ENCODE data around the gene NFU1.
"Not testable (repeated sequence)": the region's sequence is repeated elsewhere in the genome, so short reads cannot be mapped to it uniquely, and the experiment has no call there.

NFU1 gene

DNA sequence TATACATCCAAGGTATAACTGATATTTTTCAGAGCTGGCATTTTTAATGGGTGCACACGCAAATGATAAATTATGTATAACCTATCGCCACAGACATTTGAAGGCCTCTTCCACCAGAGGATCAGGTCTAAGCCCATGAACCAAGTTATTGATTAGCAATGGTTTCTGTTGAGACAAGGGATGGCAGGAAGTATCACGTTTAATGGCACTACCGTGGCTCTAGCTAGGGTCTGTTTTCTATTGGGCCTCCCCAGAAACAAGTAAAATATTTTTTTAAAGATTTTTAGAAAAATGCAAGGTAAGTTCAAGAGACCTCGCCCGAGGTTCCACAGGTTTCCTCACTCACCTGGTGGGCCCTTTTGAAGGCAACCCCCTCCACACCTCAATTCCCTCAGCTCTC lies 50.9 kb downstream of the NFU1 start:
- DNase-seq = no peak

DNA sequence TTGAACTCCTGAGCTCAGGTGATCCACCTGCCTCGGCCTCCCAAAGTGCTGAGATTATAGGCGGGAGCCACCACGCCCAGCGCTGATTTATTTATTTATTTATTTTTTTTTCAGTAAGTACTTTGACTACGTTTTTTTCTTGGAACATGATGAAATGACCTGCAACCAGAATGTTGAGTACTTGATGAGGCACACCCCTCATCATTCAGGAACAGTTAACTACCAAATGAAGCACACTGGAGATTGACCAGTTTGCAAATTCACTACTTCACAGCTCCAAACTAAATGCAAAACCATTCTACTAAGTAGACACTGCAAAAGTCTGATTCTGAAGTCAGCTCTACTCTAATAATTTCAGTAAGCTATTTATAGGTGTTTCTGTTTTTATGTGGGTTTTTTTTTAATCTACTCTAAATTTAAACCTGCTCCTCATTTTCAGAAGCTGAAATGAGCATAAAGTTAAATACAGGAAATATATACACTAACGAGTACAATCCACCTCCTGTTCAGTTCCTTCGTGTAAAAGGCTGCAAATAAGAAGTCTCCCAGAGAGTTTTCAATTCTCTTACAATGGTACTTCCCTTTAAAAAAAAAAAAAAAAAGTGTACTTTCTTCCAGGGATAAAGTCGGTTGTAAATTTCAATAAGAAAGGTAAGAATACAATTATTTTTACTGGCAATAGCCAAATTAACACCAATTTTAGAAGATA lies 51.6 kb downstream of the NFU1 start:
- DNase-seq = no peak

DNA sequence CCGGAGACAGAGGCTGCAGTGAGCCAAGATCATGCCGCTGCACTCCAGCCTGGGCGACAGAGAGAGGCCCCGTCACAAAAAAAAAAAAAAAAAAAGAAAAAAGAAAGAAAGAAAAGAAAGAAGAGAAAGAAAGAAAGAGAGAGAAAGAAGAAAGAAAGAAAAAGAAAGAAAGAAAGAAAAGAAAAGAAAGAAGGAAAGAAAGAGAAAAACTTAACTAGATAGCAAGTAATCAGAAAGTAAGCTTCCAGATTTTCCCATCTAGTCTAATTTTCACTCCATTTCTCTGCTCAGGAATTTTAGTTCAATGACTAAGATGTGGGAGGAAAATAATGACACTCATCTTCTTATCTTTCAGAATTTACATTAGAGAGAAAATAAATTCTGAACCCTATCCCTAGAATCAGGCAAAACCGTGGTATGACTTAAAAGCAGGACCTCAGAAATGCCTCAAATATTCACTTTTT lies 52.6 kb downstream of the NFU1 start:
- no peak for DNase-seq

DNA sequence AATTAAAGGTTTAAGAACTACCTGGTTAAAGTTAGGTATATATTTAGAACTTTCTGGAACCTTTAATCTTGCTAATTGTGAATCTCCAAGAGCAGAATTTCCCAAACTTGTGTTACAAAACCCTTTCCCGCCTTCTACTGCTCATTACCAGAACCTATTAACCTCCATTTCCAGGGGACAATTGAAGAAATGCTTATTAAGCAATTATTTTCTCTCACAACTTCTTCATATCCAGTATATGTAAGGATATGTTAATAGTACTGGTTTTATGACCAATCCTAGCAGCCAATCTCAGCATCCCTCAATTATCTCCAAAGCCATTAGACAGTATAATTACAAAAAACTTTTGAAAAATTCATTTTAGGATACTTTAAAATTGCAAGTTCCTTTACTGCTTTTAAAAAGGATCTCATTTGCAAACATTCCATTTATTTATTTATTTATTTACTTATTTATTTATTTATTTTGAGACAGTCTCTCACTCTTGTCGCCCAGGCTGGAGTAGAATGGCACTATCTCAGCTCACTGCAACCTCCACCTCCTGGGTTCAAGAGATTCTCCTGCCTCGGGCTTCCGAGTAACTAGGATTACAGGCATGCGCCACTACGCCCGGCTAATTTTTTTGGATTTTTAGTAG lies 53.9 kb downstream of the NFU1 start:
- DNase-seq = no peak

DNA sequence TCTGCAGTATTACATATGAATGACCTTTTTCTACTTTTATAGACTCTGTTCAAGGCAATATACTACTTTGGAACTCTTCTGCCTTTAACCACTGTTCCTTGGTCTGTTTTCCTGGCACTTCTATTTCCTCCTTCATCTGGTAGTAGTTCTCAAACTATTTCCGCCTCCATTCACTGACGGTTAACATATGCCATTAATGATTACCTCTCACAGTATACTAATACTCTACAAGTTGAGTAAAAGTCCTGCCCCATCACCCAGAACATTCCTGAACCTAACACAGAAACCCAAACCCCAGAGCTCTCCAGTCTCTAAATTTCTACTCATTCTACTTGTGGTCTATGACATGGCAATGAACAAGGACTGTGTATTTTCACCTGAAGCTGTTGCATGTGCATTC lies 54.7 kb downstream of the NFU1 start:
- no peak for DNase-seq

DNA sequence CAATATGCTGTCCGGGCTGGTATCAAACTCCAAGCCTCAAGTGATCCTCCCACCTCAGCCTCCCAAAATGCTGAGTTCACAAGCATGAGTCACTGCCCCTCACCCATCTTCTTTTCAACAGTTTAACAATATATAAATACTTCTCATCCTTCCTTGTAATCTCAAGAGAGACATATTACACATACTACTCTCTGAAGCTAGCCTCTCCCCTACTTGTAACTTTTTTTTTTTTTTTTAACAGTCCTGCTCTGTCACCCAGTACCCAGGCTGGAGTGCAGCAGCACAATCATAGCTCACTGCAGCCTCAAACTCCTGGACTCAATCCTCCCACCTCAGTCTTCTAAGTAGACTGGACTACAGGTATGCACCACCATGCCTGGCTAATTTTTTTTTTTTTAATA lies 55.9 kb downstream of the NFU1 start:
- no peak for DNase-seq

DNA sequence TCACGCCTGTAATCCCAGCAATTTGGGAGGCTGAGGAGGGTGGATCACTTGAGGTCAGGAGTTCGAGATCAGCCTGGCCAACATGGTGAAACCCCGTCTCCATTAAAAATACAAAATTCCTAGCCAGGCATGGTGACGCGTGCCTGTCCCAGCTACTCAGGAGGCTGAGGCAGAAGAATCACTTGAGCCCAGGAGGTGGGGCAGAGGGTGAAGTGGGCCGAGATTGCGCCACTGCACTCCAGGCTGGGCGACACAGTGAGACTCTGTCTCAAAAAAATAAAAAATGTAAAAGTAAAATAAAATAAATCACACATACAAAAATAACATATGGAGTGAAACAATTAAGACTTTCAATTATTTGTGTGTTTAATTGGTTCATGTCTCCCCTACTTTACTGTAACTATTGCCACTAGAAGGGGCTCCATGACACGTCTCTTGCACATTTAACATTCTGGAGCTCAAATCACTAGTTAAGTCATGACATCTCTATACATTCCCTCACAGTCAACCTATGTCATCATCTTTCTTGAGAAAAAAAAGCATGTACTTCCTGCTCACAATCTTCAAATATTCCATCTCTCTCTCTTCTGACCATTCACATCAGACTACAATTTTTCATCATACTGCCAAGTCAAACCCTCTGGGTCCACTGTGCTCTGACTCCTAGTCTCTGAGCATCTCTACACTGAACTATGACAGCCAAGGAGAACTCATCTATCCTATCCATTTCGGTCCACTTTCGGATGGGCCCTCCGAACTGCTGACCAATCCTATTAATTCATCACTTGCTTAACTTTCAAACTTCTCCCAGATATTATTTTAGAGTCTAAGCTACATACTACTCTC lies 56.9 kb downstream of the NFU1 start:
- no peak for DNase-seq

DNA sequence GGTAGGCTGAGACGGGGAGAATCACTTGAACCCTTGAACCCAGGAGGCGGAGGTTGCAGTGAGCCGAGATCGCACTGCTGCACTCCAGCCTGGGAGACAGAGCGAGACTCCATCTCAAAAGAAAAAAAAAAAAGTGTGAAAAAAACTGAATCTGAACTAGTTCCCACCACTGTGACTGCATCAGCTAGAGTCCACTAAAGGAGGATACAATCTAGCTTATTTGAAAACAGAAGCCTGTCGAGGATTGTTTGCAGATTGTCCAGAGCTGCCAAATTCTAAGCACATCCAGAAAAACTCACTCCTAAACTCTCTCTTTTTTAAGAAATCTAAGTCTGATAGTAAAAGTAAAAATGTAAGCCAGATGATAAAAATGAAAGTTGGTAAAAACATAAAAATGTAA lies 60.8 kb downstream of the NFU1 start:
- DNase-seq = no peak

DNA sequence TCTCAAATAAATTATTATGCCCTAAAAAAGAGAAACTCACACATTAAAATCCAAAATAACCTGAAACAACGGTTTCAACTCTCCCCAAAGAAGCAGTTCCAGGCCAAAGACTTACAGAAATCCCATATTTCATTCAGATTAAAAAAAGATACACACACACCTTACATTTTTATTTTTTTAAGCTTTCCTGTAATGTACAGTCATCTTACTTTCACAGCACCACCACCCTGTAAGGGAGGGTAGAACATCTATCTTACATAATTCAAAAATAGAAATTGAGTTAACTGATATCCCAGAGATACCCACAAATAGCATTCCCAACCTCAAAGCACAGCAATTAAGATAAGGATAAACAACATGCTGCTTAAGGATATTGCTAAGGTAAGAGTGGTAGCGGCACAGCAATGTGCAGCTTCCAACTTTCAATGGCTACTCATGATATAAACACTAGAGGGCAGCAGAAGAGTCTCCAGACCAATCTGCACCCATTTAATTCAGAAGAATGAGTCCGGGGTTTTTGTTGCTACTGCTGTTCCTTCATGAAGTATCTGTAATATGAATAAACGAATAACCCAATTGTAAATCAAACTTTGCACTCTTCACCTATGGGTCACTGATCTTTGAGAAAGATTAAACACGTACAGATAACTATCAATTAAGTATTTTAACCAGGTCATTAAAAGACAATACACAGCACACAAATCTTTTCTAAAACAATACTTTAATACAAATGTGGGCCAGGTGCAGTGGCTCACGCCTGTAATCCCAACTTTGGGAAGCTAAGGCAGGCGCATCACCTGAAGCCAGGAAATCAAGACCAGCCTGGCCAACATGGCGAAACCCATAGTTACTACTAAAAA lies 61.5 kb downstream of the NFU1 start:
- no peak for DNase-seq

DNA sequence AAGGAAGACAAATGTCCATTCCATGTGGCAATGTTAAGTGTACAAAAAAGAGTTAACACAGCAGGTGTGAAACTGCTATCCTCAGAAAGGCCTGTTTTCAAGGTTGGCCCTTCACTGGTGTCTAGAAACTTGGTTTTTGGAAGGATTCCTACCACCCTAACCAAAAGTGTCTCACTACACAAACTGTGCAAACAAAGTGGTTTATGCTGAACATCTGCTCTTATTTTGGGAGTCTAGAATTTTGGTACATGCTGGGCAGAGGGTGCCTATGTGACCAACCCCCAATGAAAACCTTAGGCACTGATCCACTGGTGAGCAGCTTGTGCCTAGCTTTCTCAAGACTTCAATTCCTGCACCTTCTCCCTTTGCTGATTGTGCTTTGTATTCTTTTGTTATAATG lies 64.5 kb downstream of the NFU1 start:
- no peak for DNase-seq

DNA sequence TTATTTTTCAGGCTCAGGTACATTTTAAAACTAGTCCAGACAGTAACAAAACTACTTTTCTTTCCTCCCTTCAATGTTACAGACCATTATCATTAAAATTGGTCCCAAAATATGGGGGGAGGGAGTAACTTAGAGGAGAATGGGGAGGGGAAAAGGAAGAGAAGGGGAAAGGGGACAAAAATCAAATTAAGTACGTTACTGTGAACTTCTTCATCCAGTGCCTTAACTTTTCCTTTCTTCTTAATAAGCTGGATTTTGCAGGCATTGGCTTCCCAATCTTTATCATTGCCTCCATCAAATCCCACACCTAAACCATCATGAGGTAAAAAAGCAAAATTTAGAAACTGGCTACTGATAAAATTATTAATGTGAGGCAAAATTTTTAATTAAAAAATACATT lies 67.4 kb downstream of the NFU1 start:
- no peak for DNase-seq

DNA sequence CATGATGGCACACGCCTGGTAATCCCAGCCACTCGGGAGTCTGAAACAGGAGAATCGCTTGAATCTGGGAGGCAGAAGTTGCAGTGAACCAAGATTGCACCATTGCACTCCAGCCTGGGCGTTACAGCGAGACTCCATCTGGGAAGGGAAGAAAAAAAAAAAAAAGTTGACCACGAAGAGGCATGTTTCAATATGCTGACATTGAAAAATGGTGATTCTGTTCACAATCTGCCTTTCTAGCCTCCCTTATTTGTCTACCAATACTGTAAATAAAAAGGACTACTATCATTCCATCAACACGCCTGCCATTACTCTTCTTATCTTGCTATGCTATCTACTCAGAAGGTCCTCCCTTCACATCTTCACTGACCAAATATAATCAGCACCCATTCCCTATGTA lies 68.6 kb downstream of the NFU1 start:
- DNase-seq = no peak

DNA sequence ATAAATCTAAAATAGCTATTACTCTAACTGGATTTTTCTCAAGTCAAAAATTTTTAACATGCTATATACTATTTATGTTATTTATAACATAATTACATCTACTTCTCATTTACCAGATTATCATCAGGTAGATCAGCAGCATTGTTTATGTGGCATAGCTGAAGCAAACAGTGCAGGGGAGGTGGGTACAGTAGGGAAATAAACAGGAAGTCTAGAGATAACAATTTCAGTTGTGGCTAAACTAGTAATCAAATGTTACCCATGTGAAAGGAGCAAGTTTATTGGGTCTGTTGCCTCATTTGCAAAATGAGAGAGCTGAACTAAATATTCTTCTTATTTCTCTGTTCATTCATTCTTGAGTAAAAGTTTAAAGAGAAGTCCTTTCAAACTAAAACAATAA lies 77.9 kb downstream of the NFU1 start:
- no peak for DNase-seq

DNA sequence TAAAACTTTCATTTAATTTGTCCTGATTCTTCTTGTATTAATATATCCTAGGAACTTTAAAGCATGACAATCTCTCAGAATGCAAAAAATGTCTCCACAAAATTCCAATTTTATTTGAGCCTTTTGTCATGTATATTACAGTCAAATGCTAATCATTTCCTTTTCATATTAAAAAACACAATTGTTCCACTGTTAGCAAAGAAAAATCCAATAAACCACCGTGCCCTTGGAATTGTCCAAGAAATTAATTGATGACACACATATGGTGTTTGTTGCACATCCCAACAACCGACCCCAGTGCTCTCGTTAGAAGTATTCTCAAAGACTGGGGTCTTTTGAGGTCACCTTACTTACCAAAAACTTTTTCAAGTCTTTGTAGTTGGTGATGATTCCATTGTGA lies 78.3 kb downstream of the NFU1 start:
- no peak for DNase-seq

DNA sequence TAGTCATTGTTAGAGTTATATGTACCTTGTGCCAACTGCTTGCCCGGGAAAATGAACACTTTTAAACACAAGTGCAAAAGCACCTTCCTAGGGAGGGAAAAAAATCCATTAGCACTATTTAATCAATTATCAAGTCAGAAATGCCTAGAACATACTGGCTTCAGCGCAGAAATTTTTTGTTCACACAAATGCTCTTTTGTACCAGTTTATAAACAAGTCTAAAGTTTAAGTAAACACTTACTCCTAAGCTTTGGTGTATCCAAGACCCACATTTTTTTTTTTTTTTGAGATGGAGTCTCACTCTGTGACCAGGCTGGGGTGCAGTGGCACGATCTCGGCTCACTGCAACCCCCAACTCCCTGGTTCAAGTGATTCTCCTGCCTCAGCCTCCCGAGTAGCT lies 80.8 kb downstream of the NFU1 start:
- DNase-seq = no peak

DNA sequence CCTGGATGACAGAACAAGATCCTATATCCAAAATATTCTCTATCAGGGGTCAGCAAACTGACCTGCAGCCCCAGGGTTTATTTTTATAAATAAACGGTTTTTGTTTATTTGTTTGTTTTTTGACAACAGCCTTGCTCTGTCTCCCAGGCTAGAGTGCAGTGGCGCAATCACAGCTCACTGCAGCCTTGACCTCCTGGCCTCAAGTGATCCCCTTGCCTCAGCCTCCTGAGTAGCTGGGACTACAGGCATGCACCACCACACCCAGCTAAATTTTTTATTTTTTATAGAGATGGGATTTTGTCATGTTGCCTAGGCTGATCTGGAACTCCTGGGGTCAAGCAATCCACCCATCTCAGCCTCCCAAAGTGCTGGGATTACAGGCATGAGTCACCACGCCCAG lies 82.3 kb downstream of the NFU1 start:
- not testable (repeated sequence) for DNase-seq

DNA sequence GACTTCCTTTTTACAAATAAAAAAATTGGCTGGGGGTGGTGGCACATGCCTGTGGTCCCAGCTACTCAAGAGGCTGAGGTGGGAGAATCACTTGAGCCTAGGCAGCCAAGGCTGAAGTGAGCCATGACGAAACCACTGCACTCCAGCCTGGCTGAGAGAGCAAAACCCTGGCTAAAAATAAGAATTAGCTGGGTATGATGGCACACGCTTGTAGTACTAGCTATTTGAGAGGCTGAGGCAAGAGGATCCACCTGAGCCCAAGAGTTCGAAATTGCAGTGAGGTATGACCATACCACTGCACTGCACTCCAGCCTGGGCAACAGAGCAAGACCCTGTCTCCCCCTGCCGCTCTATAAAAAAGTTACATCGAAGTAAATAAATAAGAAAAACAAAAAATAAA lies 83.9 kb downstream of the NFU1 start:
- no peak for DNase-seq

DNA sequence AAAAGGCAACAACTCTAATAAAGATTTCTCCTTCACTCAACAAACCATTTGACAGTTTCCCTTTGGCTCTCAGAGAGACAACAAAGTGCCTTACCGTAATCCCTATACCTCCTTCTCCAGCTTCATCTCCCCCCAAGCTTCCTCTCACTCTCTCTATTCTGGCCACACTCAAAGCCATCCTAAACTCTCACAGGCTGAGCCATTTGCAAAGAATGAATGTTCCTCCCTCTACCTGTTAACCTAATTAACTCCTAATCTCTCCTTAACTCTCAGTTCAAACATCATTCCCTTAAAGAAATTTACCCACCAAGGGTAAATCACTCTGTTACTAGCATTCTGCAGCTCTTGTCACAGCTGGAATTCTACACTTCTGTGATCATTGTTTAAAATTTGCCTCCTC lies 88.5 kb downstream of the NFU1 start:
- no peak for DNase-seq
